ENCODE results near the gene AKR7A2.

DNA sequence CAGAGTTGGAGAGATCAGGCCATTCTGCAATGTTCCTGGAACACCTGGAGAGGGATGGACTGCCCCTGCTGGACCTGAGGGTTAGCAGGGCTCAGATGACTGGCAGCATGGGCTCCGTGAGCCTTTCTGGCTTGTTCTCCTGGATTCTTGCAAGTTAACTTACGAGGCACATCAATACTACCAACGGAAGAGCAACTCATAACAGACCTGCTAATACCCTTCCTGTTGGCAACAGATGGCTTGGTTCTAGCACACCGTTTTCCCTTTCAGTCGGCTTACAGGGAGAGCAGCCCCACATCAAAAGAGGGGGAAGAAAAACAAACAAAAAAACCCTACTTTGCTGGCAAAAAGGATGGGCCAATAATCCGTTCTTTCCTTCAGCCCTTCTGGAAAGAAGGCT lies 48.1 kb upstream of the AKR7A2 start:
- TF ChIP-seq, protein P1, sequence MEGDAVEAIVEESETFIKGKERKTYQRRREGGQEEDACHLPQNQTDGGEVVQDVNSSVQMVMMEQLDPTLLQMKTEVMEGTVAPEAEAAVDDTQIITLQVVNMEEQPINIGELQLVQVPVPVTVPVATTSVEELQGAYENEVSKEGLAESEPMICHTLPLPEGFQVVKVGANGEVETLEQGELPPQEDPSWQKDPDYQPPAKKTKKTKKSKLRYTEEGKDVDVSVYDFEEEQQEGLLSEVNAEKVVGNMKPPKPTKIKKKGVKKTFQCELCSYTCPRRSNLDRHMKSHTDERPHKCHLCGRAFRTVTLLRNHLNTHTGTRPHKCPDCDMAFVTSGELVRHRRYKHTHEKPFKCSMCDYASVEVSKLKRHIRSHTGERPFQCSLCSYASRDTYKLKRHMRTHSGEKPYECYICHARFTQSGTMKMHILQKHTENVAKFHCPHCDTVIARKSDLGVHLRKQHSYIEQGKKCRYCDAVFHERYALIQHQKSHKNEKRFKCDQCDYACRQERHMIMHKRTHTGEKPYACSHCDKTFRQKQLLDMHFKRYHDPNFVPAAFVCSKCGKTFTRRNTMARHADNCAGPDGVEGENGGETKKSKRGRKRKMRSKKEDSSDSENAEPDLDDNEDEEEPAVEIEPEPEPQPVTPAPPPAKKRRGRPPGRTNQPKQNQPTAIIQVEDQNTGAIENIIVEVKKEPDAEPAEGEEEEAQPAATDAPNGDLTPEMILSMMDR (IDR thresholded peaks at IDR 0.05), result no peak
- TF ChIP-seq POLR2AphosphoS5 (IDR thresholded peaks at IDR 0.05; ENCODE audit: insufficient read depth in 1 of 2, low read depth in 1 of 2) (no peak), POLR2A (IDR thresholded peaks at IDR 0.05) (no peak)

Data from vagina (tissue), 2 donors.